GM23248 (cell line): ENCODE measurements around the gene ABCC6. TPM values are rescaled to one million over a fixed set of nuclear protein-coding genes. Genes with fewer than 3 reads are reported as not detected.

Experiments
- DNase-seq: peaks from one replicate; pipeline ENCODE4 v3.0.0-alpha.2; 2015
- H2AFZ ChIP-seq: fragments of 200-600 bp; sonication (generic); 2 replicates; pipeline ENCODE4 v1.6.1; 2016; ENCODE audit warnings: antibody characterized with exemption
- H3F3A ChIP-seq: fragments of 200-600 bp; sonication (generic); 2 replicates; pipeline ENCODE4 v1.6.1; 2016; ENCODE audit warnings: mild to moderate bottlenecking, antibody characterized with exemption, mixed run types; ENCODE audit not compliant: insufficient read depth
- H3K27ac ChIP-seq: fragments of 200-600 bp; sonication (generic); 2 replicates; pipeline ENCODE4 v1.5.1; 2016; ENCODE audit warnings: mild to moderate bottlenecking
- H3K27me3 ChIP-seq: fragments of 200-600 bp; sonication (generic); replicated peaks from 2 replicates; pipeline ENCODE4 v1.6.1; 2016; ENCODE audit warnings: mild to moderate bottlenecking; ENCODE audit not compliant: insufficient read depth
- H3K36me3 ChIP-seq: fragments of 200-600 bp; sonication (generic); 2 replicates; pipeline ENCODE4 v1.6.1; 2016; ENCODE audit warnings: low read depth, mild to moderate bottlenecking
- H3K4me1 ChIP-seq: fragments of 200-600 bp; sonication (generic); 2 replicates; pipeline ENCODE4 v1.6.1; 2016; ENCODE audit warnings: mild to moderate bottlenecking; ENCODE audit not compliant: insufficient read depth
- H3K4me2 ChIP-seq: fragments of 200-600 bp; sonication (generic); one replicate; pipeline ENCODE4 v1.6.1; 2016; ENCODE audit warnings: mild to moderate bottlenecking; ENCODE audit not compliant: unreplicated experiment
- H3K4me3 ChIP-seq: fragments of 200-600 bp; sonication (generic); 2 replicates; pipeline ENCODE4 v1.5.1; 2016; ENCODE audit warnings: mild to moderate bottlenecking
- H3K79me2 ChIP-seq: fragments of 200-600 bp; sonication (generic); 2 replicates; pipeline ENCODE4 v1.6.1; 2016; ENCODE audit warnings: mild to moderate bottlenecking; ENCODE audit not compliant: insufficient read depth
- H3K9ac ChIP-seq: fragments of 200-600 bp; sonication (generic); 2 replicates; pipeline ENCODE4 v1.6.1; 2016; ENCODE audit warnings: mild to moderate bottlenecking
- H3K9me2 ChIP-seq: fragments of 200-600 bp; sonication (generic); 2 replicates; pipeline ENCODE4 v1.6.1; 2016; ENCODE audit warnings: mixed run types, mild to moderate bottlenecking, moderate library complexity; ENCODE audit not compliant: insufficient read depth
- H3K9me3 ChIP-seq: fragments of 200-600 bp; sonication (generic); one replicate; pipeline ENCODE4 v1.6.1; 2017; ENCODE audit warnings: low read depth
- H4K20me1 ChIP-seq: fragments of 200-600 bp; sonication (generic); 2 replicates; pipeline ENCODE4 v1.6.0; 2016; ENCODE audit not compliant: insufficient read depth
- EZH2 ChIP-seq: fragments of 200-600 bp; sonication (generic); IDR thresholded peaks from 2 replicates; pipeline ENCODE4 v1.6.1; 2018; ENCODE audit warnings: antibody characterized with exemption, mild to moderate bottlenecking; ENCODE audit not compliant: insufficient read depth, poor library complexity, severe bottlenecking
- EZH2phosphoT487 ChIP-seq: fragments of 200-600 bp; sonication (generic); IDR thresholded peaks from 2 replicates; pipeline ENCODE4 v1.6.1; 2018; ENCODE audit warnings: antibody characterized with exemption, moderate library complexity, mild to moderate bottlenecking, low read depth; ENCODE audit not compliant: insufficient read depth
- WGBS, 2 experiments: methylation state at CpG; one replicate each; pipeline ENCODE4 v1.1.6; 2015 to 2017; ENCODE audit warnings: low lambda C conversion rate in 2 of 2, low coverage in 1 of 2; ENCODE audit errors: missing lambda C conversion rate in 2 of 2; 5-methylcytosine and 5-hydroxymethylcytosine counted together
- in situ Hi-C: fragments of 300-500 bp; cut with MboI; formaldehyde crosslinking; loops from 2 replicates; pipeline ENCODE4 v1.15.0; 2020
- polyA plus RNA-seq: library from polyadenylated mRNA; unstranded; fragments of >200 nt; fragmentation: Nextera tagmentation; extraction: Ambion mirVana; gene quantifications from 2 replicates; pipeline ENCODE4 v1.2.1, GENCODE V29; 2016
- total RNA-seq: library from RNA; depleted of rRNA; stranded (reverse); fragments of >200 nt; shearing (Covaris generic); gene quantifications from 2 replicates; pipeline ENCODE4 v1.2.3, GENCODE V29; 2014; rRNA removed

ABCC6 gene
- total and polyA plus RNA-seq, 2 experiments from 2014 or later: 0.24 TPM; not detected in 1

GRCh38 chr16:16101585-16101984, 121.7 kb downstream of the ABCC6 start:
- WGBS, 2 experiments: 98 to 99% methylated on average over 5 of the region's 5 CpGs
- DNase-seq: no peak
- Histone ChIP-seq H3K9me2 (no peaks in the 10 kb centered on the region), H3K27me3 (no peaks in the 10 kb centered on the region), H3K4me2 (no peak overlapping the region), H3K36me3 (peaks cover 13% of the 10 kb centered on the region), H3K9me3 (no peaks in the 10 kb centered on the region), H3K9ac (no peak overlapping the region), H4K20me1 (no peaks in the 10 kb centered on the region), H3K4me3 (no peak overlapping the region), H3K27ac (no peak overlapping the region), H3F3A (no peaks in the 10 kb centered on the region), H2AFZ (no peak overlapping the region), H3K4me1 (peaks cover 7% of the 10 kb centered on the region; the same call in 1 of the 2 replicates), H3K79me2 (no peaks in the 10 kb centered on the region)
- no peak for TF ChIP-seq EZH2
- in situ Hi-C loops: no loop called here

- Histone ChIP-seq H3F3A (no peaks in the 10 kb centered on the region), H3K79me2 (no peaks in the 10 kb centered on the region), H3K4me2 (no peak overlapping the region), H2AFZ (no peak overlapping the region), H3K36me3 (peaks cover 13% of the 10 kb centered on the region), H3K27ac (no peak overlapping the region), H3K4me1 (peaks cover 12% of the 10 kb centered on the region; the same call in 1 of the 2 replicates), H3K27me3 (no peaks in the 10 kb centered on the region), H4K20me1 (no peaks in the 10 kb centered on the region), H3K9me3 (no peaks in the 10 kb centered on the region), H3K4me3 (no peak overlapping the region), H3K9me2 (no peaks in the 10 kb centered on the region), H3K9ac (no peak overlapping the region)
- TF ChIP-seq EZH2 (no peak), EZH2phosphoT487 (no peak)
- DNase-seq: no peak
- 88 to 89% methylated on average over 8 of the region's 8 CpGs for WGBS, 2 experiments
- in situ Hi-C loops: no loop called here
Measured at GRCh38 chr16:16100631-16101030, 122.7 kb downstream of the ABCC6 start.

GRCh38 chr16:16099320-16099719, 124.0 kb downstream of the ABCC6 start:
- Histone ChIP-seq H3K4me2 (no peak overlapping the region), H3K9me2 (no peaks in the 10 kb centered on the region), H3K9me3 (no peaks in the 10 kb centered on the region), H3F3A (no peaks in the 10 kb centered on the region), H3K9ac (no peak overlapping the region), H3K79me2 (no peaks in the 10 kb centered on the region), H4K20me1 (no peaks in the 10 kb centered on the region), H3K27ac (no peak overlapping the region), H3K4me1 (peaks cover 12% of the 10 kb centered on the region; the same call in 1 of the 2 replicates), H3K36me3 (peaks cover 13% of the 10 kb centered on the region), H3K4me3 (no peak overlapping the region), H2AFZ (no peak overlapping the region), H3K27me3 (no peaks in the 10 kb centered on the region)
- in situ Hi-C loops: no loop called here
- no peak for DNase-seq
- no peak for TF ChIP-seq EZH2phosphoT487
- 94 to 96% methylated on average over 4 of the region's 4 CpGs for WGBS, 2 experiments

Other genes starting within 250 kb of the ABCC6 start
- 18.7 and 28.7 TPM in 2 replicates for gene NOMO3, start 9.0 kb upstream of the ABCC6 start, total RNA-seq
- gene NOMO3, start 9.0 kb upstream of the ABCC6 start, polyA plus RNA-seq: 10.1 and 10.6 TPM in 2 replicates
- gene NPIPA7, start 155.6 kb upstream of the ABCC6 start, total RNA-seq: 6.4 and 13.6 TPM in 2 replicates
- 3.1 and 9.7 TPM in 2 replicates for gene NPIPA7, start 155.6 kb upstream of the ABCC6 start, polyA plus RNA-seq